GM19025 (cell line): ENCODE measurements around the gene IRAG1.

Experiments used
- ATAC-seq: cut with Tn5 transposase; IDR thresholded peaks from one replicate; pipeline ENCODE4 v1.9.1; 2021; ENCODE audit warnings: mild to moderate bottlenecking, low read depth, moderate library complexity; ENCODE audit not compliant: unreplicated experiment

The IRAG1 gene

DNA sequence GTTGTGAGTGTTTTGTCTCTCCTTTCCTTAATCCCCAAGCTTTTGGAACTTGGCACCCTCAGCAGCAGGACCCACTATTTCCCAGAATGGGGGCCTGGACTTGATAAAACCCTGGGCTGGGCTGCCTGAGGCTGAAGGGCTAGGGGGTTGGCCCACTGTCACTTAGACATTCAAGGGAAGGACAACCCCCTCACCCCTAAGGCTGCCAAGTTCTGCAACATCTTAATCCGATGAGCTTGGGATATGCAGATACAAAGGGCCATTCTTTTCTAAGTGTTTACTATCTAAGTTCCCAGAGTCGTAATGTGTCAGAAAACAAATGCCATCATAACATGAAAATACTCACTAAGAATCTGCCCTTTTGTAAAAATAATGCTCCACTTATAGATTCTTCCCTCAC is 42.9 kb downstream of the IRAG1 start:
- no peak for ATAC-seq

DNA sequence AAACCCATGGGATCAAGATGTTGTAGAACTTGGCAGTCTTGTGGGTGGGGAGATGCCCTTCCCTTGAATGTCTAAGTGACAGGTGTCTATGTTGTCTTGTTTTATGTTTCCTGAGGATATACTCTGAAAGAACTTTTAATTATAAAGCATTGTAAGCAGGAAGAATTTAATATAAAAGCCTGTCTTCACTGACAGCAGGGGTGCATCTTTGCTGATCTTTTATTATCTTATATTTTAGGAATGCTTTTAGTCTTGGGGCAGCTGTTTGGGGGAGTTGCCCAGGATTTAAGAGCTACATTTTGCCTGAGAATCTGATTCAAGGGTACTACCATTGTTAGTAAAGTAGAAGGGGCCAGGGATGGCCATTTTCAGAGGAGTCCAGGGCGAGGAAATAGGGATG is 43.4 kb downstream of the IRAG1 start:
- no peak for ATAC-seq

DNA sequence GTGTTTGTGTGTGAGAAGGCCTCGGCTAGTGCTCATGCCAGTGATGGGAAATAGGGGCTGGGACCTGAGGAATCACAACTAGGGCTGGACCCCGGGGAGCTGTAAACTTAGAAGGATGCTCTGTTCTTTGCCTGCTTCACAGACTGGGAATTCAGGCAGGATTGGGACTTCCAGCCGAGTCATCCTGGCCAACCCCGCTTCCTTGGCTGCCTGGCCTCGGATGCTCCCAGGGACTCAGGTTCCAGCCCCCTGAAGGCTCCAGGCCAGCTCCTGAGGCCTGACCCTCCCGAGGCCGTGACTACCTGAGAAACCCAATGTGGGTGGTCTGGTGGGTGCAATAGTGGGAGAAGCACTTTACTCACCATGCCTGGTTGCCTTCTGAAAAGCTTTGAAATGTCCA is 44.7 kb downstream of the IRAG1 start:
- ATAC-seq = no peak

- ATAC-seq = no peak
Observed at GRCh38 chr11:10646681-10647355, 46.7 kb downstream of the IRAG1 start.

- ATAC-seq = no peak
Observed at GRCh38 chr11:10646005-10646404, 47.5 kb downstream of the IRAG1 start.

- ATAC-seq = no peak
Observed at GRCh38 chr11:10645212-10645795, 48.3 kb downstream of the IRAG1 start.
